C4-2B (cell line): ENCODE data around the gene COL24A1.
"Not testable (repeated sequence)": the region's sequence is repeated elsewhere in the genome, so short reads cannot be mapped to it uniquely, and the experiment has no call there.

ENCODE experiments used
- H3K27ac ChIP-seq: fragments of 450-650 bp; 2 replicates; pipeline ENCODE4 v1.5.1; 2017
- CTCF ChIP-seq: fragments of 450-650 bp; conservative IDR thresholded peaks from 2 replicates; pipeline ENCODE4 v1.5.1; 2017; ENCODE audit warnings: mild to moderate bottlenecking
- ZFX ChIP-seq: fragments of 450-650 bp; IDR thresholded peaks from 2 replicates; pipeline ENCODE4 v1.6.1; 2017

Gene COL24A1

DNA sequence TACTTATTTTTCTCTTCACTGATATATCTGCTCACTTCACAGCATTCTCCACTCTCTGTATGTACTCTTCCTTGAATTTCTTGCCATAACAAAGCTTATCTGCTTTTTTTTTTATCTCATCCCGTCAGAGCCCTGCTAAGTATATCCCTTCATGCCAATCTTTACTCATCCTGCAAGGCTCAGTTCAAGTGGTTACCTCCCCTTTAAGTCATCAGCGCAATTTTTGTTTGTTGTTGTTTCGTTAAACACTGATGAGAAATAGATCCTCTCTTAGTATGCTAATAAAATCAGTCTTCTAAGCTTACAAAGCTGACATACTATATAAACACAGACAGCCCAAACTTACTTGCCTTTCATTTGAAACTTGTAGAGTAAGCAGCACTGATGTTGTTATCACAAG lies 17.8 kb downstream of the COL24A1 start:
- no peak overlapping the region for H3K27ac ChIP-seq
- TF ChIP-seq ZFX = no peak
- no peak for TF ChIP-seq CTCF

DNA sequence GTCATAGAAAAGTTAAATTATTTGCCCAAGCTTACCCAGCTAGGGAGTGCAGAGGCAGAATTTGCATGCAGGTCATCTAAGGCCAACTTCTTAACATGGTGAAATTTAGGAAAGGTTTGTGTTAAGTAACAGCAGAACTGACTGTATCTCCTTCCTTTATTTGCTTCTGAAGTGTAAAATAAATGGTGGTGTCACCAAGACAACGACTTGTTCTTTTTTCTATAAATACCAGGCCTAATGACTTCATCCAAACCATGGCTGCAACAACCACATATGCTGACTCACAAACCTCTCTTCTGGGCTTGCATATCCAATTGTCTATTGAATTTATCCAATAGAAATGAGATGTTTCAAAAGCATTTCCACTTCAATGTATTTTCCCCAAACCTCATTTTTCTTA lies 19.1 kb downstream of the COL24A1 start:
- H3K27ac ChIP-seq = no peak overlapping the region
- TF ChIP-seq CTCF = no peak
- TF ChIP-seq ZFX = no peak

DNA sequence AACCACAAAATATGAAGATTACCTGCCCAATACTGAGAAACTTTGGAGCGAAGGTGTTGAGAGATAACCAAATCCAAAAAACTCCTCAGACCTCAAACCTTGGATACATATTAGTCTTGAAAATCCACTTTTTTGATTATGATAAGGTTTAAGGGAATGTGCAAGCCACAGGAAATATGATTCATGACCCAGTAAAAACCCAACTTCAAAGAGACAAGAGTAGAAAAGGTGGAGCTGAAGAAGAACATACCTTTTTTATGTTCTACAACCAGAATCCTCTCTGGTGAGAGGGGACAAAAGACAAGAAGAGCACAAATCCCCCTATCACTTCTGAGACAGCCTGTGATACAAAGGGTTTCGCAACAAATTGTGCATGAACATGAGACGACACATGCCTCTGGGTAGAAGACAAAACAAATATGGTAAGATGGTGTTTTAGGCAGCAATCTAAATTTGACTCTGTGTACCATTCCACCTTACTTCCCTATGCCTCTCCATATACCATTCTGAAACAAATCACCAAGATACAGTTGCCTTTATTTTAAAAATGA lies 37.3 kb downstream of the COL24A1 start:
- no peak overlapping the region for H3K27ac ChIP-seq
- TF ChIP-seq CTCF (no peak), ZFX (no peak)

- no peak for TF ChIP-seq CTCF
- no peak for TF ChIP-seq ZFX
- no peak overlapping the region for H3K27ac ChIP-seq
These were observed 41.7 kb downstream of the COL24A1 start for GRCh38 chr1:86114816-86115400.

DNA sequence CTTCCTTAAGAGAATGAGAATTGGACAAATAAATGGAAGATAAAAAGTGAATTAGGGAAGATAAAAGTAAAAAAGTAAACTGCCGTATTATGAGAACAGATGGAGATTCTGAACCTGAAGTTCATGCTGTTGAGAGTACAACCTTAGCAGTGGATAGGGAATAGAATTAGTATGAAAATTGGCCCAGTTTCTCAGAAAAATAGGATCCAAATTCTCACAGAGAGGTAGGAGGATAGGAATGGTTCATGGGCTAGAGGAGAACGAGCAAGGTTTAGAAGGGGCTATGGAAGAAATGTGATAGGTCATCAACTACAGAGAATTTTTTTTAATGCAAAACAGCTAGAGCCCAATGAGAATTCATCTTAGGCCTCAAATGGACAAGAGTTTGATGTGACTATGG lies 42.3 kb downstream of the COL24A1 start:
- no peak for TF ChIP-seq ZFX
- no peak for TF ChIP-seq CTCF
- H3K27ac ChIP-seq = no peak overlapping the region

DNA sequence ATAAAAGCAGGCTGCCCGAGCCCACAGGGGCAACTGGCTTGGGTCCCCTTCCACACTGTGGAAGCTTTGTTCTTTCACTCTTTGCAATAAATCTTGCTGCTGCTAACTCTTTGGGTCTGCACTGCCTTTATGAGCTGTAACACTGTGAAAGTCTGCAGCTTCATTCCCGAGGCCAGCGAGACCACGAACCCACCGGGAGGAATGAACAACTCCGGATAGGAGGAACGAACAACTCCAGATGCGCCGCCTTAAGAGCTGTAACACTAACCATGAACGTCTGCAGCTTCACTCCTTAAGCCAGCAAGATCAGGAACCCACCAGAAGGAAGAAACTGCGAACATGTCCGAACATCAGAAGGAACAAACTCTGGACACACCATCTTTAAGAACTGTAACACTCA lies 45.0 kb downstream of the COL24A1 start:
- H3K27ac ChIP-seq = not testable (repeated sequence)

DNA sequence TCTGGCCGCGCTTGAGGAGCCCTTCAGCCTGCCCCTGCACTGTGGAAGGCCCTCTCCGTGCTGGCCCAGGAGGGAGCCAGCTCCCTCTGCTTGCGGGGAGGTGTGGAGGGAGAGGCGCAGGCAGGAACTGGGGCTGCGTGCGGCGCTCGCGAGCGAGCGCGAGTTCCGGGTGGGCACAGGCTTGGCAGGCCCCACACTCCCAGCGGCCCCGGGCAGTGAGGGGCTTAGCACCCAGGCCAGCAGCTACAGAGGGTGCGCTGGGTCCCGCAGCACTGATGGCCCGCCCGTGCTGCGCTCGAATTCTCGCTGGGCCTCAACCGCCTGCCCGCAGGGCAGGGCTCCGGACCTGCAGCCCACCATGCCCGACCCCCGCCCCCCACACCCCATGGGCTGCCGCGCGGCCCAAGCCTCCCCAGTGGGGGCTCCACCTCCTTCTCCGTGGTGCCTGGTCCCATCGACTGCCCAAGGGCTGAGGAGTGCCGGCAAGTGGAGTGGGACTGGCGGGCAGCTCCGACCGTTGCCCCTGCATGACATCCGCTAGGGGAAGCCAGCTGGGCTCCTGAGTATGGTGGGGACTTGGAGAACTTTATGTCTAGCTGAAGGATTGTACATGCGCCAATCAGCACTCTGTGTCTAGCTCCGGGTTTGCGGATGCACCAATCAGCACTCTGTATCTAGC lies 46.0 kb downstream of the COL24A1 start:
- TF ChIP-seq ZFX (no peak), CTCF (no peak)

GRCh38 chr1:86105533-86105866 lies 51.1 kb downstream of the COL24A1 start:
- H3K27ac ChIP-seq = peak overlapping the region; percentile 9; the same call in 1 of the 2 replicates
- TF ChIP-seq CTCF = no peak
- TF ChIP-seq ZFX = no peak

More for the DNA sequence above, 46.0 kb downstream of the COL24A1 start:
- H3K27ac ChIP-seq = no peak overlapping the region
